OCI-LY3 (cell line): ENCODE measurements around the gene NEU4.
"Not testable (repeated sequence)": the region's sequence is repeated elsewhere in the genome, so short reads cannot be mapped to it uniquely, and the experiment has no call there.

Source experiments
- H2AFZ ChIP-seq: fragments of 200-600, 300-600 bp; shearing (Covaris generic); 2 replicates; pipeline ENCODE4 v1.6.0; 2014; ENCODE audit warnings: antibody characterized with exemption, low read depth, low read length
- H3K27ac ChIP-seq: fragments of 200-600, 300-600 bp; sonication (generic); 2 replicates; pipeline ENCODE4 v1.5.1; 2014; ENCODE audit warnings: mild to moderate bottlenecking, low read length, moderate library complexity, mixed read lengths
- H3K27me3 ChIP-seq: fragments of 200-600, 300-600 bp; sonication (generic); 2 replicates; pipeline ENCODE4 v1.6.1; 2014; ENCODE audit warnings: low read depth, low read length, mixed read lengths
- H3K36me3 ChIP-seq: fragments of 200-600, 300-600 bp; sonication (generic); replicated peaks from 2 replicates; pipeline ENCODE3; 2014; ENCODE audit warnings: low read depth, low read length, mixed read lengths
- H3K4me1 ChIP-seq: fragments of 300-600, 200-600 bp; sonication (generic); 2 replicates; pipeline ENCODE4 v1.6.1; 2014; ENCODE audit warnings: low read length, mixed read lengths
- H3K4me2 ChIP-seq: fragments of 200-600, 300-600 bp; sonication (generic); 2 replicates; pipeline ENCODE4 v1.6.1; 2014; ENCODE audit warnings: low read length, mixed read lengths
- H3K4me3 ChIP-seq: fragments of 300-600, 200-600 bp; sonication (generic); 2 replicates; pipeline ENCODE4 v1.5.1; 2014; ENCODE audit warnings: antibody characterized with exemption, mild to moderate bottlenecking, low read length, moderate library complexity
- H3K79me2 ChIP-seq: fragments of 300-600, 200-600 bp; shearing (Covaris generic); 2 replicates; pipeline ENCODE4 v1.6.1; 2014; ENCODE audit warnings: mild to moderate bottlenecking, low read length, mixed read lengths
- H3K9ac ChIP-seq: fragments of 300-600, 200-600 bp; shearing (Covaris generic); 2 replicates; pipeline ENCODE4 v1.6.0; 2014; ENCODE audit warnings: mild to moderate bottlenecking, low read length, moderate library complexity
- H3K9me3 ChIP-seq: fragments of 200-600, 300-600 bp; shearing (Covaris generic); 2 replicates; pipeline ENCODE4 v1.6.1; 2014; ENCODE audit warnings: low read length, mixed read lengths; ENCODE audit not compliant: insufficient read depth
- H4K20me1 ChIP-seq: fragments of 200-600, 300-600 bp; sonication (generic); 2 replicates; pipeline ENCODE4 v1.6.1; 2016; ENCODE audit warnings: low read length, mixed read lengths; ENCODE audit not compliant: insufficient read depth
- EZH2phosphoT487 ChIP-seq: fragments of 200-600 bp; shearing (Covaris generic); IDR thresholded peaks from 2 replicates; pipeline ENCODE4 v1.6.1; 2018; ENCODE audit warnings: antibody characterized with exemption, mixed run types, low read depth
- TF ChIP-seq, protein P1 (sequence below): fragments of 200-600, 300-600 bp; sonication (generic); IDR thresholded peaks from 2 replicates; pipeline ENCODE4 v1.5.1; 2014; ENCODE audit warnings: antibody characterized with exemption, low read length, low read depth

The NEU4 gene

DNA sequence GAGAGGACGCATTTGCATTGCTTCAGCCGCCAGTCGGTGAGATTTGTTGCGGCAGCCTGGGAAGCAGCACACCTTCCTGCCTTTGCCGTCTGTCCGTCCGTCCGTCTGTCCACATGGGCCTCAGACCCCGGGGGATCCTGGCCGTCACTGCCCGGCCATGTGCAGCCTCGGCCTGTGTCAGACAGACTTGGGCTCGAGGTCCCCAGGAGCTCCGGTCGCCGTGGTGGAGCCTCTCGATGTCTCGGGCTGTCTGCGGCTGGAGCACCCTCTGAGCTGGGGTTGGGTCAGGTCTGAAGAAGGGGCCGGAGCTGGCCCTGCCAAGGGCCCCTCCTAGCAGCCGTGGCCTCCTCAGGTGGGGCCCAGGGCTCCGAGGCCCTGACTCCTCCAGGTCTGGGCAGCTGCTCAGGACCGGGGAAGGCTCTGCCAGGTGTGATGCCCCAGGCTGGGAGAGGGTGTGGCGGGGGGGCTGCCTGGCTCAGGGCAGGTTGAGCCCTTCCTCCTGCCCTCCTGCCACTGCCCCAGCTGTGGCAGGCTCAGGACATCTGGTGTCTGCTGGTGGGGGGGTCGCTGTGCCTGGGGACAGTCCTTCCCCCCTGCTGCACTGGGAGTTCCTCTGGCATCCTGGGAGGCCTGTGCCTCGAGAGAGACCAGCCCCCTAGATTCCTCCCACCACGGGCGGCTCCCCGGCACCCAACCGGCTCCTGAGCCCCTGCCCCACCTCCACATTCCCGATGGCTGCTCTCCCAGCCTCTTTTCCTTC, 11.8 kb downstream of the NEU4 start:
- no peaks in the 10 kb centered on the region for H3K4me1 ChIP-seq
- H3K4me3 ChIP-seq: no peak overlapping the region
- no peak overlapping the region for H3K4me2 ChIP-seq
- no peaks in the 10 kb centered on the region for H3K79me2 ChIP-seq
- no peaks in the 10 kb centered on the region for H4K20me1 ChIP-seq
- H3K9me3 ChIP-seq: no peaks in the 10 kb centered on the region
- H3K9ac ChIP-seq: no peak overlapping the region
- TF ChIP-seq, protein P1, sequence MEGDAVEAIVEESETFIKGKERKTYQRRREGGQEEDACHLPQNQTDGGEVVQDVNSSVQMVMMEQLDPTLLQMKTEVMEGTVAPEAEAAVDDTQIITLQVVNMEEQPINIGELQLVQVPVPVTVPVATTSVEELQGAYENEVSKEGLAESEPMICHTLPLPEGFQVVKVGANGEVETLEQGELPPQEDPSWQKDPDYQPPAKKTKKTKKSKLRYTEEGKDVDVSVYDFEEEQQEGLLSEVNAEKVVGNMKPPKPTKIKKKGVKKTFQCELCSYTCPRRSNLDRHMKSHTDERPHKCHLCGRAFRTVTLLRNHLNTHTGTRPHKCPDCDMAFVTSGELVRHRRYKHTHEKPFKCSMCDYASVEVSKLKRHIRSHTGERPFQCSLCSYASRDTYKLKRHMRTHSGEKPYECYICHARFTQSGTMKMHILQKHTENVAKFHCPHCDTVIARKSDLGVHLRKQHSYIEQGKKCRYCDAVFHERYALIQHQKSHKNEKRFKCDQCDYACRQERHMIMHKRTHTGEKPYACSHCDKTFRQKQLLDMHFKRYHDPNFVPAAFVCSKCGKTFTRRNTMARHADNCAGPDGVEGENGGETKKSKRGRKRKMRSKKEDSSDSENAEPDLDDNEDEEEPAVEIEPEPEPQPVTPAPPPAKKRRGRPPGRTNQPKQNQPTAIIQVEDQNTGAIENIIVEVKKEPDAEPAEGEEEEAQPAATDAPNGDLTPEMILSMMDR: no peak
- no peak for TF ChIP-seq EZH2phosphoT487
- no peaks in the 10 kb centered on the region for H3K27me3 ChIP-seq
- no peak overlapping the region for H2AFZ ChIP-seq
- no peaks in the 10 kb centered on the region for H3K36me3 ChIP-seq
- H3K27ac ChIP-seq: no peak overlapping the region

DNA sequence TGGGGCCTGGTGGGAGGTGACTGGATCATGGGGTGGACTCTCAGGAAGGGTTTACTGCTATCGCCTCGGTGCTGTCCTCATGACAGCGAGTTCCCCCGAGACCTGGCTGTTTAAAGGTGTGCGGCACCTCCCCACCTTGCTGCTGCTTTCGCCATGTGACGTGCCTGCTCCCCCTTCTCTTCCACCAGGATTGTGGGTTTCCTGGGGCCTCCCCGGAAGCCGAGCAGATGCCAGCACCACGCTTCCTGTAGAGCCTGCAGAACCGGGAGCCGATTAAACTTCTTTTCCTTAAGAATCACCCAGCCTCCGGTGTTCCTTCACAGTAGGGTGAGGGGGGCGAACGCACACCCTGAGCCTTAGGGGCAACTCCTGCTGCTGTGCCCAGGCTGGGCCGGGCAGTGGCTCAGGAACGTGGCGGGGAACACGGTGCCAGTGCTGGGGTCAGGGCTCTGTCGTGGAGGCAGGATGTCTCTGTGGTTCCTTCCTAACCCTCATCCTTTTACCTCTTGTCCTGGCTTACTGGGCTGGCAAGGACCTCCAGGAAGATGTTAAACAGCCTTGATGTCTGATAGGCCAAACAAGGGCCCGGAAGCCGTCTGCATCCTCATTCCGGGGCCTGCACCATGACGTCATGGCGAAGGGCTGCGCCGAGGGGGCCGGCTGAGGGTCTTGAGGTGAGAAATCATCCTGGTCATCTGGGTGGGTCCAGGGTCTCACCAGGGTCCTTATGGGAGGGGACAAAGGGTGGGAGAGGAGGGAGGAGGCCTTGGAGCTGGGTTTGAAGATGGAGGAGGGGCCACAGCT, 12.7 kb downstream of the NEU4 start:
- Histone ChIP-seq H3K79me2 (no peaks in the 10 kb centered on the region), H3K4me1 (no peaks in the 10 kb centered on the region), H3K9ac (no peak overlapping the region), H4K20me1 (no peaks in the 10 kb centered on the region), H3K4me3 (no peak overlapping the region), H3K27me3 (no peaks in the 10 kb centered on the region), H3K27ac (no peak overlapping the region), H3K9me3 (no peaks in the 10 kb centered on the region), H2AFZ (no peak overlapping the region), H3K4me2 (no peak overlapping the region), H3K36me3 (no peaks in the 10 kb centered on the region)
- no peak for TF ChIP-seq EZH2phosphoT487
- TF ChIP-seq, protein P1: no peak

DNA sequence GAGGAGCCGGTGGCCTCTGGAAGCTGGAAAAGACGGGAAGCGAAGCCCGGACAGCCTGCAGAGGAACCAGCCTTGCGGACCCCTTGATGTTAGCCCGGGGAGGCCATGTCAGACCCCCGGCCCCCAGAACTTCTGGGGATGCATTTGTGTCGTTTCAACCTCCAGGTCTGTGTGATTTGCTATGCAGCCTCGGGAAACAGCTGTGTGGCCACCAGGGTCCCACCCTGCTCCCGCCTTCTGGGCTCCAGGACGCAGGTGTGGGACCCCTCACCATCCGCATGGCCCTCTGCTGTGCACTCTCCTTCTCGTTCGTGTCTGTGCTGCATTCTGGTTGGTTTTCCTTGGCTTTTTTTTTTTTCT, 13.3 kb downstream of the NEU4 start:
- Histone ChIP-seq H3K27me3 (0 out of 2 replicates have a peak, but pooled peaks cover 4% of the 10 kb centered on the region), H3K4me1 (no peaks in the 10 kb centered on the region), H3K27ac (no peak overlapping the region), H3K79me2 (no peaks in the 10 kb centered on the region), H2AFZ (no peak overlapping the region), H3K36me3 (no peaks in the 10 kb centered on the region), H4K20me1 (no peaks in the 10 kb centered on the region), H3K4me3 (no peak overlapping the region), H3K9ac (no peak overlapping the region), H3K4me2 (no peak overlapping the region), H3K9me3 (no peaks in the 10 kb centered on the region)
- TF ChIP-seq, protein P1: no peak
- TF ChIP-seq EZH2phosphoT487: no peak

DNA sequence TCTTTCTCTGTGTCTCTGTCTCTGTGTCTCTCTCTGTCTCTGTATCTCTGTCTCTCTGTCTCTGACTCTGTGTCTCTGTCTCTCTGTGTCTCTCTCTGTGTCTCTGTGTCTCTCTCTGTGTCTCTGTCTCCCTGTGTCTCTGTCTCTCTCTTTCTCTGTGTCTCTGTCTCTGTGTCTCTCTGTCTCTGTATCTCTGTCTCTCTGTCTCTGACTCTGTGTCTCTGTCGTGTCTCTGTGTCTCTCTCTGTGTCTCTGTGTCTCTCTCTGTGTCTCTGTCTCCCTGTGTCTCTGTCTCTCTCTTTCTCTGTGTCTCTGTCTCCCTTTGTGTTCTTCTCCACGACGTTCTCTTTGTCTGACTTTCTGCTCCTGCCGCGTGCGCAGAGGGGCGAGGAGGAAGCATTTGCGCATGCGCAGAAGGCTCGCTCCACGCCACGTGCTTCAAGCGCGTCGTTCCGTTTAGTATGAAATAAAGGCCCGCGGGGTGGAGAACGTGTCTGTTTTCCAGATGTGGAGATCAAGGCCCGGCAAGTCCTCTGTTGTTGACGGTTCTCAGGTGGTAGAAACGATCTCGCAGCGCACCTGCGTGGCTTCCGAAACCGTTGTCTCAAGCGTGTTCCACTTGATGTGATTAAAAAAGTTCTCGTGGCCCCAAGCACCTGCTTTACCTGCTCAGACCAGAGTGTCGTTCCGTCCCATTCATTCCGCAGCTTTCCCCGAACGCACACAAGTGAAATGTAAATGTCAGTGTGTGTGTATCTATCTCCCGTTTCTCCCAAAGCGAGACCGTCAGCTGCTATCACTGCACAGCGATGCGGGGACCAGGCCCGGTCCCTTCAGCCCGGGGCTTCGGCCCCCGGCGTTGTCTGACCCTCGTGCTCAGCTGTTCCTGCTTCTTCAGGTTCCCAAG, 14.8 kb downstream of the NEU4 start:
- not testable (repeated sequence) for H3K9ac ChIP-seq, H3K4me3 ChIP-seq, H3K27me3 ChIP-seq, H3K36me3 ChIP-seq, H3K4me2 ChIP-seq, H2AFZ ChIP-seq, H4K20me1 ChIP-seq, H3K79me2 ChIP-seq, H3K4me1 ChIP-seq, H3K27ac ChIP-seq, H3K9me3 ChIP-seq
